Measurements from ENCODE around the gene RUNX2. TPM values are rescaled to one million over a fixed set of nuclear protein-coding genes. Genes with fewer than 3 reads are reported as not detected.

Gene RUNX2
- total RNA-seq, 3 donors from 2014 or later, result 2.0 to 4.4 (median 3.4) TPM

DNA sequence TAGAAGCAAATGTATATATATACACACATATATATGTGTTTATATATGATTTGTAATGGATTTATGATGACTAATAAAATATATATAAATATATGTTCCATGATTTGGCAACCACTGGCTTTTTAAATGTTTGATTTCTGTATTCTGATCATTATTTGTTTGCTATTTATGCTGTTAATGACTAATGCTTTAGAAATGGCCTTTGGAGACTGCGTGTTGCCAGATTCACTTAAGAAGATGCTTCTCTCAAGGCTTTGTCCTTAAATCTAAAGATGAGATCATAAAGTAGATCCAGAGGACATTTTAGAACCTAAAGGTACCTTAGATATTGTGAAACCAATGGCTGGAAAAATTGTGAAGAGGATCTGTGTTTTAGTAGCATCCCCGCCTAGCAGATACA, 165.6 kb downstream of the RUNX2 start:
- Histone ChIP-seq H3K36me3 (ENCODE audit: low read depth) (no peaks in the 10 kb centered on the region), H3K4me1 (ENCODE audit: low read depth) (no peaks in the 10 kb centered on the region), H3K4me3 (no peak overlapping the region), H3K9me3 (no peaks in the 10 kb centered on the region)
- no peak for ATAC-seq
- TF ChIP-seq, protein P1, sequence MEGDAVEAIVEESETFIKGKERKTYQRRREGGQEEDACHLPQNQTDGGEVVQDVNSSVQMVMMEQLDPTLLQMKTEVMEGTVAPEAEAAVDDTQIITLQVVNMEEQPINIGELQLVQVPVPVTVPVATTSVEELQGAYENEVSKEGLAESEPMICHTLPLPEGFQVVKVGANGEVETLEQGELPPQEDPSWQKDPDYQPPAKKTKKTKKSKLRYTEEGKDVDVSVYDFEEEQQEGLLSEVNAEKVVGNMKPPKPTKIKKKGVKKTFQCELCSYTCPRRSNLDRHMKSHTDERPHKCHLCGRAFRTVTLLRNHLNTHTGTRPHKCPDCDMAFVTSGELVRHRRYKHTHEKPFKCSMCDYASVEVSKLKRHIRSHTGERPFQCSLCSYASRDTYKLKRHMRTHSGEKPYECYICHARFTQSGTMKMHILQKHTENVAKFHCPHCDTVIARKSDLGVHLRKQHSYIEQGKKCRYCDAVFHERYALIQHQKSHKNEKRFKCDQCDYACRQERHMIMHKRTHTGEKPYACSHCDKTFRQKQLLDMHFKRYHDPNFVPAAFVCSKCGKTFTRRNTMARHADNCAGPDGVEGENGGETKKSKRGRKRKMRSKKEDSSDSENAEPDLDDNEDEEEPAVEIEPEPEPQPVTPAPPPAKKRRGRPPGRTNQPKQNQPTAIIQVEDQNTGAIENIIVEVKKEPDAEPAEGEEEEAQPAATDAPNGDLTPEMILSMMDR (IDR thresholded peaks at IDR 0.05), result no peak
- no peak for DNase-seq
- intact Hi-C loops (cut with DNase I, micrococcal nuclease), result no loop called here

DNA sequence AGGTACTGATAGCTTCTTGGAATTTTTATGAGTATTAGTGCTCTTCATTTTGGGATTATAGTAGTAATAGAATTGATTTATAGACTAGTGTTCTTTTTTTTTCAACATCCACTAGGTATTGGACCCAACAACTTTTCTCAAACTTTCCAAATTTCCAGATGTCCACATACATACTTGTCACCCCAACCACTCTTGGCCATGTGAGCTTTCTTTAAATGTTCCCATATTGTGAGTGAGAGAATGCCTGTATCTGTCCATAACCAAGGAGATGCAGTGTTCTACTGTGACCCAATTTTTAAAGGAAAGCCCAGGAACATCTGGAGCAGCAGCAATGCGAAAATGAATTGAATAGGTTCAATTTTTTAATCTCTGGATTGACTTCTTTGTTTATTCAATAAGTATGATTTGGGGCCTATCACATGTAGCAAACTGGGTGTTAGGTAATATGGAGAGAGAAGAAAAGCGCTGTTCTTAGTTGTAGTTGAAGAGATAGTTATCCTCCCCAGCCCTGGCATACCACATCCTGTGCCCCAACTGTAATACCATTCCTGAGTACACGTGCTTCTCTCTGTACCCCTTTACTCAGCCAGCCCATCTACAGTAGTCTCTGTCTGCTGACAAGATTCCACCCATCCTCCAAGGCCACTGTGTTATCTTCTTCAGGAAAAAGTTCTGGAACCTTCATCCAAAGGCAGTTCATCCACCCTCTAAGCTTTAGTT, 166.4 kb downstream of the RUNX2 start:
- ATAC-seq (peak; percentile 24), DNase-seq (no peak)
- TF ChIP-seq, protein P1 (IDR thresholded peaks at IDR 0.05), result no peak
- no peaks in the 10 kb centered on the region for H3K36me3 ChIP-seq (ENCODE audit: low read depth)
- H3K4me3 ChIP-seq, result no peak overlapping the region
- no peaks in the 10 kb centered on the region for H3K9me3 ChIP-seq
- intact Hi-C loops (cut with DNase I, micrococcal nuclease), result no loop called here
- H3K4me1 ChIP-seq (ENCODE audit: low read depth), result no peaks in the 10 kb centered on the region

DNA sequence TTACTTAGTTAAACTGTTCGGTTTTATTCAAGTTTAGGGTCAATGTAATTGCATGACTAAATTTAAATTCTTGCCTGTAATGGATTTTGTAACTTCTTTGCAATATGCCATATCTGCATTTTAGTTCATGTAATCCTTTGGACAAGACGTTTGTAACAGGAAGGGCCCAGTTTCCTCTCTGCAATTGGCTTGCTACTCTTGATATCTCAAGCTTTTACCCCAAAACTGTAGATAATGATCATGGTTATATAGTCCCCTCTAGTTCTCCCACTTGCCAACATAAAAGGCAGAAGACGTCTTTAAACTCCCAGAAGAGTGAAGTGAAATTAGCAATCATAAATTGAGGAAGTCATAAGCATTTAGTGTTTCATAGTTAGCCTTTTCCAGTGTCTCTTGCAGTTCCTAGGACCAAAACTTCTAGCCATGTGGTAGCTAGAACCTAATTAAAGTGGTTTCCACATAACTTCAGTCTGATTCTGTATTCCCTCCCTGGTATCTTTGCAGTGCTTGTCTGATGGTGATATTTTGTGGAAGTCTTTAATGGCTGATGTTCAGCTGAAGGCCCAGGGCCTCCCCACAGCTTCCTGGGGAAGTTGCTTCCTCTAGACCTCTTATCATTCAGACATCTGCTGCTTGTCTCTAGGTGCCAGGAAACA, 167.4 kb downstream of the RUNX2 start:
- no peaks in the 10 kb centered on the region for H3K4me1 ChIP-seq (ENCODE audit: low read depth)
- no peaks in the 10 kb centered on the region for H3K36me3 ChIP-seq (ENCODE audit: low read depth)
- H3K4me3 ChIP-seq, result no peak overlapping the region
- intact Hi-C loops (cut with DNase I, micrococcal nuclease), result no loop called here
- DNase-seq (no peak), ATAC-seq (peak; percentile 49)
- H3K9me3 ChIP-seq, result no peaks in the 10 kb centered on the region
- TF ChIP-seq, protein P1 (IDR thresholded peaks at IDR 0.05), result no peak

DNA sequence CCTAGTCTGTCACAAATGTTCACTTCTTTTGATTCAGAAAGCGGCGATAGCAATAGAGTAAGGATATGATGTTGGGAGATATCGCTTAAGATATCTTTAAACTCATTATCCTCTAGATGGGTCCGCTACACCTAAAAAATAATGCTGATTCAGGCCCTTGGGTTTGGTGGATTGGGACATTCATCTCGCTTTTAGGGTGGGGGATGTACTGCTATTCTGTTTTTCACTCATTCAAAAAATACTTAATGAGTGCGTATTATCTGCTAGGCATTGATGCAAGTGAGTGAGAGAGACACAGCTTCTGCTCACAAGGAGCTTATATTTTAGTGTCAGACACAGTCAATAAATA, 167.9 kb downstream of the RUNX2 start:
- intact Hi-C loops (cut with DNase I, micrococcal nuclease), result no loop called here
- Histone ChIP-seq H3K4me1 (ENCODE audit: low read depth) (no peaks in the 10 kb centered on the region), H3K9me3 (no peaks in the 10 kb centered on the region), H3K4me3 (no peak overlapping the region), H3K36me3 (ENCODE audit: low read depth) (no peaks in the 10 kb centered on the region)
- TF ChIP-seq, protein P1 (IDR thresholded peaks at IDR 0.05), result no peak
- ATAC-seq, result no peak
- DNase-seq, result no peak

DNA sequence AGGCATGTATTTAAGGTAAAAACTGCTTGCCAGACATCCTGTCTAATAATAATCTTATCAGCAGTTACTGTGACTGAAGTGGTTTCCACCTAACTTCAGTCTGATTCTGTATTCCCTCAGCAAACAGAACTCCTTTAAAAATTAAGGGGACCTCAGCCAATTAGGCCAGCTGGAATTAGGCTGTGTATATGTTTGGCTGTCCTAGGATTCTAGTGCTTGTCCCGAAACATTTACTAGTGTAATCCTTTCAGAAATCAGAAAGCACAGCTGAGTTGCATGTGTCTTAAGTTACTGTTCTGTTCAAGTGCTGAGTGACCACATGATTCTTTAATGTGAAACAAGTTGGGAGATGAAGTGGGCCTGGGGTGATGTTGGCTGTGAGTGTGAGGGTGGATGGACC, 170.5 kb downstream of the RUNX2 start:
- no peak for ATAC-seq
- TF ChIP-seq, protein P1 (IDR thresholded peaks at IDR 0.05), result no peak
- H3K4me1 ChIP-seq (ENCODE audit: low read depth), result no peaks in the 10 kb centered on the region
- H3K4me3 ChIP-seq, result no peak overlapping the region
- no peaks in the 10 kb centered on the region for H3K9me3 ChIP-seq
- intact Hi-C loops (cut with DNase I, micrococcal nuclease), result no loop called here
- no peaks in the 10 kb centered on the region for H3K36me3 ChIP-seq (ENCODE audit: low read depth)
- no peak for DNase-seq
